ENCODE measurements around the gene APOM.

Gene APOM

GRCh38 chr6:31686483-31686882, 30.8 kb downstream of the APOM start:
- no peak for DNase-seq

GRCh38 chr6:31687321-31687720, 31.6 kb downstream of the APOM start:
- DNase-seq = no peak

GRCh38 chr6:31687860-31688693, 32.4 kb downstream of the APOM start:
- no peak for DNase-seq

GRCh38 chr6:31689249-31690110, 33.8 kb downstream of the APOM start:
- no peak for DNase-seq

- no peak for DNase-seq
These were observed 34.8 kb downstream of the APOM start for GRCh38 chr6:31690231-31691077.

GRCh38 chr6:31691078-31691463, 35.4 kb downstream of the APOM start:
- no peak for DNase-seq

- DNase-seq = no peak
These were observed 35.9 kb downstream of the APOM start for GRCh38 chr6:31691564-31692108.

GRCh38 chr6:31692353-31692752, 36.7 kb downstream of the APOM start:
- DNase-seq = no peak

- no peak for DNase-seq
These were observed 37.2 kb downstream of the APOM start for GRCh38 chr6:31692886-31693285.

GRCh38 chr6:31693535-31693934, 37.8 kb downstream of the APOM start:
- DNase-seq = no peak

- peak; percentile 36 for DNase-seq
These were observed 41.9 kb downstream of the APOM start for GRCh38 chr6:31697555-31697954.

- DNase-seq = no peak
These were observed 45.2 kb downstream of the APOM start for GRCh38 chr6:31700740-31701401.

GRCh38 chr6:31701666-31702404, 46.1 kb downstream of the APOM start:
- no peak for DNase-seq

- peak; percentile 41 for DNase-seq
These were observed 46.7 kb downstream of the APOM start for GRCh38 chr6:31702405-31702818.

GRCh38 chr6:31702819-31703716, 47.4 kb downstream of the APOM start, which contains the start of gene ABHD16A:
ABHD16A (minus strand) TSS chr6:31703324; CDS start chr6:31703281, 43 bp downstream.
- DNase-seq = peak; percentile 98

- DNase-seq = no peak
These were observed 50.2 kb downstream of the APOM start for GRCh38 chr6:31705931-31706330.

- no peak for DNase-seq
These were observed 50.9 kb downstream of the APOM start, which contains the start of gene LY6G6F for GRCh38 chr6:31706599-31706998. LY6G6F (plus strand) TSS chr6:31706866; CDS start chr6:31706907, 41 bp downstream.

GRCh38 chr6:31707701-31708100, 52.0 kb downstream of the APOM start:
- no peak for DNase-seq
